ENCODE measurements around the gene PORCN.
"Not testable (repeated sequence)": the region's sequence is repeated elsewhere in the genome, so short reads cannot be mapped to it uniquely, and the experiment has no call there.

PORCN gene

GRCh38 chrX:48509619-48510018 is 827 bp downstream of the PORCN start:
- no peak for DNase-seq (ENCODE audit: low read depth in 1 of 2, low spot score in 1 of 2)

GRCh38 chrX:48511560-48511959 is 2.8 kb downstream of the PORCN start:
- DNase-seq (ENCODE audit: low read depth in 1 of 2, low spot score in 1 of 2) = no peak

GRCh38 chrX:48512371-48512935 is 3.7 kb downstream of the PORCN start:
- no peak for DNase-seq (ENCODE audit: low read depth in 1 of 2, low spot score in 1 of 2)

- DNase-seq (ENCODE audit: low read depth in 1 of 2, low spot score in 1 of 2) = no peak
Measured at GRCh38 chrX:48513670-48514069, 4.9 kb downstream of the PORCN start.

GRCh38 chrX:48514126-48514806 is 5.5 kb downstream of the PORCN start:
- DNase-seq (ENCODE audit: low read depth in 1 of 2, low spot score in 1 of 2) = no peak

GRCh38 chrX:48514868-48515460 is 6.2 kb downstream of the PORCN start:
- DNase-seq (ENCODE audit: low read depth in 1 of 2, low spot score in 1 of 2) = no peak

- DNase-seq (ENCODE audit: low read depth in 1 of 2, low spot score in 1 of 2) = no peak
Measured at GRCh38 chrX:48515842-48516241, 7.0 kb downstream of the PORCN start.

GRCh38 chrX:48516285-48516684 is 7.5 kb downstream of the PORCN start:
- no peak for DNase-seq (ENCODE audit: low read depth in 1 of 2, low spot score in 1 of 2)

GRCh38 chrX:48516987-48517386 is 8.2 kb downstream of the PORCN start:
- no peak for DNase-seq (ENCODE audit: low read depth in 1 of 2, low spot score in 1 of 2)

- DNase-seq (ENCODE audit: low read depth in 1 of 2, low spot score in 1 of 2) = not testable (repeated sequence)
Measured at GRCh38 chrX:48519481-48519880, 10.7 kb downstream of the PORCN start.

- no peak for DNase-seq (ENCODE audit: low read depth in 1 of 2, low spot score in 1 of 2)
Measured at GRCh38 chrX:48520455-48520854, 11.7 kb downstream of the PORCN start.

GRCh38 chrX:48520976-48521352 is 12.2 kb downstream of the PORCN start:
- DNase-seq (ENCODE audit: low read depth in 1 of 2, low spot score in 1 of 2) = no peak

- DNase-seq (ENCODE audit: low read depth in 1 of 2, low spot score in 1 of 2) = peak; percentile 88
Measured at GRCh38 chrX:48521353-48522243, 12.8 kb downstream of the PORCN start, which contains the start of gene EBP. Gene EBP (plus strand): TSS chrX:48521808. CDS start chrX:48523772, 1,964 bp downstream.

GRCh38 chrX:48522291-48522690 is 13.5 kb downstream of the PORCN start:
- no peak for DNase-seq (ENCODE audit: low read depth in 1 of 2, low spot score in 1 of 2)

- no peak for DNase-seq (ENCODE audit: low read depth in 1 of 2, low spot score in 1 of 2)
Measured at GRCh38 chrX:48523682-48524081, 14.9 kb downstream of the PORCN start.

GRCh38 chrX:48525853-48526252 is 17.1 kb downstream of the PORCN start:
- DNase-seq (ENCODE audit: low read depth in 1 of 2, low spot score in 1 of 2) = not testable (repeated sequence)

GRCh38 chrX:48530736-48531135 is 21.9 kb downstream of the PORCN start:
- DNase-seq (ENCODE audit: low read depth in 1 of 2, low spot score in 1 of 2) = no peak

GRCh38 chrX:48531358-48531959 is 22.7 kb downstream of the PORCN start:
- DNase-seq (ENCODE audit: low read depth in 1 of 2, low spot score in 1 of 2) = no peak

- no peak for DNase-seq (ENCODE audit: low read depth in 1 of 2, low spot score in 1 of 2)
Measured at GRCh38 chrX:48532161-48532560, 23.4 kb downstream of the PORCN start.

- no peak for DNase-seq (ENCODE audit: low read depth in 1 of 2, low spot score in 1 of 2)
Measured at GRCh38 chrX:48533165-48533564, 24.4 kb downstream of the PORCN start.

GRCh38 chrX:48538641-48539344 is 30.0 kb downstream of the PORCN start:
- DNase-seq (ENCODE audit: low read depth in 1 of 2, low spot score in 1 of 2) = no peak
